IMR-90 (cell line): ENCODE results near the gene TEX264. TPM values are rescaled to one million over a fixed set of nuclear protein-coding genes. Genes with fewer than 3 reads are reported as not detected.

Experiments
- ATAC-seq: fragments of 200-7000 bp; cut with Tn5 transposase; 2 replicates; pipeline ENCODE4 v1.9.1; 2020; ENCODE audit warnings: low read depth, mild to moderate bottlenecking, moderate library complexity
- BruUV-seq: library from RNA; stranded (reverse); fragments of 400-500 nt; replicated peaks from 2 replicates; lab custom pipeline; 2021; lab: Mats Ljungman, UMichigan
- CTCF ChIA-PET: fragments of 300-600 bp; formaldehyde crosslinking; extraction: SDS; loops from one replicate; lab custom pipeline; 2021; ENCODE audit warnings: antibody characterized with exemption; lab: Yijun Ruan, JAX
- POLR2A ChIA-PET: fragments of 300-600 bp; sonication (Branson Sonifier 250); formaldehyde crosslinking; loops from one replicate; lab custom pipeline; 2022; ENCODE audit warnings: antibody characterized with exemption; ENCODE audit not compliant: unreplicated experiment; lab: Charles Lee
- DNase-seq: peaks from one replicate; pipeline ENCODE4 v3.0.0; 2013
- H2AFZ ChIP-seq: replicated peaks from 2 replicates; pipeline ENCODE3; 2013; ENCODE audit warnings: low read length, mild to moderate bottlenecking; ENCODE audit not compliant: poor library complexity
- H2AK5ac ChIP-seq: 2 replicates; pipeline ENCODE4 v1.6.1; 2013; ENCODE audit warnings: low read depth, low read length, inconsistent platforms
- H2AK9ac ChIP-seq: replicated peaks from 2 replicates; pipeline ENCODE3; 2013; ENCODE audit warnings: mild to moderate bottlenecking, low read depth, low read length, moderate library complexity; ENCODE audit not compliant: poor library complexity
- H2BK120ac ChIP-seq: 2 replicates; pipeline ENCODE4 v1.6.1; 2013; ENCODE audit warnings: low read depth, low read length, inconsistent platforms
- H2BK15ac ChIP-seq: 3 replicates; pipeline ENCODE4 v1.6.1; 2013; ENCODE audit warnings: low read depth, low read length, inconsistent platforms
- H2BK20ac ChIP-seq: 2 replicates; pipeline ENCODE4 v1.6.1; 2013; ENCODE audit warnings: low read depth, mild to moderate bottlenecking, inconsistent platforms, low read length, moderate library complexity
- H2BK5ac ChIP-seq: 2 replicates; pipeline ENCODE4 v1.6.1; 2013; ENCODE audit warnings: mild to moderate bottlenecking, low read depth, low read length, inconsistent platforms; ENCODE audit not compliant: poor library complexity, severe bottlenecking
- H3K14ac ChIP-seq: replicated peaks from 2 replicates; pipeline ENCODE4 v1.6.1; 2013; ENCODE audit warnings: low read depth, low read length, inconsistent platforms
- H3K18ac ChIP-seq: 2 replicates; pipeline ENCODE4 v1.6.1; 2013; ENCODE audit warnings: low read depth, low read length, control low read depth
- H3K23ac ChIP-seq: 2 replicates; pipeline ENCODE4 v1.6.1; 2013; ENCODE audit warnings: low read depth, low read length, inconsistent platforms
- H3K27ac ChIP-seq: 2 replicates; pipeline ENCODE4 v1.5.1; 2013; ENCODE audit warnings: mild to moderate bottlenecking, control low read depth, low read length; ENCODE audit not compliant: insufficient read depth
- H3K27me3 ChIP-seq: 2 replicates; pipeline ENCODE4 v1.6.1; 2013; ENCODE audit warnings: low read length; ENCODE audit not compliant: control insufficient read depth, insufficient read depth
- H3K36me3 ChIP-seq: 2 replicates; pipeline ENCODE4 v1.6.1; 2013; ENCODE audit warnings: low read length, mixed read lengths; ENCODE audit not compliant: control insufficient read depth, insufficient read depth
- H3K4ac ChIP-seq: 2 replicates; pipeline ENCODE4 v1.6.1; 2013; ENCODE audit warnings: low read depth, low read length, inconsistent platforms
- H3K4me1 ChIP-seq: 2 replicates; pipeline ENCODE4 v1.6.1; 2013; ENCODE audit warnings: low read length, mixed read lengths; ENCODE audit not compliant: control insufficient read depth, insufficient read depth
- H3K4me2 ChIP-seq: 2 replicates; pipeline ENCODE4 v1.6.1; 2013; ENCODE audit warnings: low read depth, mild to moderate bottlenecking, control low read depth, low read length, moderate library complexity
- H3K4me3 ChIP-seq: 2 replicates; pipeline ENCODE4 v1.5.1; 2013; ENCODE audit warnings: low read depth, mild to moderate bottlenecking, control low read depth, low read length, moderate library complexity; ENCODE audit not compliant: insufficient read depth
- H3K56ac ChIP-seq: 2 replicates; pipeline ENCODE4 v1.6.1; 2013; ENCODE audit warnings: low read length, inconsistent platforms; ENCODE audit not compliant: insufficient read depth; ENCODE audit errors: extremely low read depth
- H3K79me1 ChIP-seq, 2 experiments: 2 replicates each; pipeline ENCODE4 v1.6.1; 2013; ENCODE audit warnings: low read length in 2 of 2, inconsistent platforms in 1 of 2, low read depth in 1 of 2
- H3K9ac ChIP-seq: 2 replicates; pipeline ENCODE4 v1.6.1; 2013; ENCODE audit warnings: low read depth, low read length, control low read depth
- H3K9me1 ChIP-seq: 2 replicates; pipeline ENCODE4 v1.6.1; 2013; ENCODE audit warnings: low read length, inconsistent platforms; ENCODE audit not compliant: insufficient read depth
- H3K9me3 ChIP-seq: 2 replicates; pipeline ENCODE4 v1.6.1; 2013; ENCODE audit warnings: low read length; ENCODE audit not compliant: control insufficient read depth, insufficient read depth
- H4K20me1 ChIP-seq: 2 replicates; pipeline ENCODE4 v1.6.1; 2013; ENCODE audit warnings: low read length, inconsistent platforms; ENCODE audit not compliant: insufficient read depth
- H4K5ac ChIP-seq: 2 replicates; pipeline ENCODE4 v1.6.1; 2013; ENCODE audit warnings: mild to moderate bottlenecking, low read depth, low read length, control low read depth
- H4K8ac ChIP-seq, 2 experiments: 2 replicates each; pipeline ENCODE4 v1.6.1; 2013; ENCODE audit warnings: low read depth in 2 of 2, low read length in 2 of 2, control low read depth in 1 of 2, inconsistent platforms in 1 of 2
- H4K91ac ChIP-seq: 2 replicates; pipeline ENCODE4 v1.6.1; 2013; ENCODE audit warnings: low read depth, low read length, inconsistent platforms; ENCODE audit not compliant: insufficient read depth
- BHLHE40 ChIP-seq: fragments of 150-350 bp; IDR thresholded peaks from 2 replicates; pipeline ENCODE4 v1.6.1; 2016; ENCODE audit warnings: mild to moderate bottlenecking, low read depth, low read length
- CEBPB ChIP-seq: IDR thresholded peaks from 2 replicates; pipeline ENCODE4 v1.6.1; 2012; ENCODE audit warnings: low read depth, low read length, improper control_type of control experiment
- CHD1 ChIP-seq: IDR thresholded peaks from 2 replicates; pipeline ENCODE4 v1.6.1; 2012; ENCODE audit warnings: low read depth, low read length, improper control_type of control experiment
- FOS ChIP-seq: fragments of 150-350 bp; IDR thresholded peaks from 2 replicates; pipeline ENCODE4 v1.6.1; 2016; ENCODE audit warnings: low read depth, low read length
- MAFK ChIP-seq: IDR thresholded peaks from 2 replicates; pipeline ENCODE4 v1.6.1; 2012; ENCODE audit warnings: low read depth, low read length, improper control_type of control experiment
- MAZ ChIP-seq: IDR thresholded peaks from 2 replicates; pipeline ENCODE4 v1.6.1; 2012; ENCODE audit warnings: low read depth, mild to moderate bottlenecking, low read length, improper control_type of control experiment, moderate library complexity, borderline replicate concordance
- MXI1 ChIP-seq: IDR thresholded peaks from 2 replicates; pipeline ENCODE4 v1.6.1; 2012; ENCODE audit warnings: low read depth, mild to moderate bottlenecking, low read length, moderate library complexity, borderline replicate concordance
- NFE2L2 ChIP-seq: fragments of 150-350 bp; IDR thresholded peaks from 2 replicates; pipeline ENCODE4 v1.6.1; 2016; ENCODE audit warnings: low read depth, mild to moderate bottlenecking, low read length
- POLR2A ChIP-seq: IDR thresholded peaks from 2 replicates; pipeline ENCODE4 v1.6.1; 2012; ENCODE audit warnings: mild to moderate bottlenecking, low read depth, low read length
- RAD21 ChIP-seq: IDR thresholded peaks from 2 replicates; pipeline ENCODE4 v1.6.1; 2012; ENCODE audit warnings: low read length, improper control_type of control experiment
- RCOR1 ChIP-seq: IDR thresholded peaks from 2 replicates; pipeline ENCODE4 v1.6.1; 2012; ENCODE audit warnings: mild to moderate bottlenecking, low read length, improper control_type of control experiment; ENCODE audit not compliant: insufficient replicate concordance
- RFX5 ChIP-seq: IDR thresholded peaks from 2 replicates; pipeline ENCODE4 v1.8.0; 2012; ENCODE audit warnings: low read depth, mild to moderate bottlenecking, low read length, moderate library complexity
- SMC3 ChIP-seq: fragments of 150-350 bp; IDR thresholded peaks from 2 replicates; pipeline ENCODE4 v1.6.1; 2016; ENCODE audit warnings: low read depth, mild to moderate bottlenecking, antibody characterized with exemption, low read length, moderate library complexity
- WGBS, 2 experiments: methylation state at CpG; one replicate each; pipeline versions ENCODE4 v1.1.5 to v1.1.7; 2013; ENCODE audit warnings: missing lambda C conversion rate in 2 of 2; ENCODE audit not compliant: insufficient read length in 1 of 2; ENCODE audit errors: extremely low coverage in 2 of 2; 5-methylcytosine and 5-hydroxymethylcytosine counted together
- dilution Hi-C: fragments of 300-500 bp; cut with HindIII; formaldehyde crosslinking; loops from one replicate; pipeline ENCODE4 v1.14.3; 2018; ENCODE audit warnings: low sequenced_read_pairs; ENCODE audit not compliant: unreplicated experiment
- in situ Hi-C: fragments of 300-500 bp; cut with MboI; formaldehyde crosslinking; loops from 3 replicates; pipeline ENCODE4 v1.14.3; 2019; ENCODE audit warnings: low sequenced_read_pairs, inconsistent platforms, mixed read lengths
- intact Hi-C: fragments of 100-400 bp; cut with micrococcal nuclease; formaldehyde crosslinking; loops from 2 replicates; pipeline ENCODE4 v1.10.0; 2022
- polyA plus RNA-seq, 3 experiments: library from polyadenylated mRNA; depleted of rRNA; stranded (reverse); fragments of >200 nt; gene quantifications; 2 replicates each; pipeline ENCODE4 v1.2.3, GENCODE V29; 2012; ENCODE audit warnings: low replicate concordance in 1 of 3
- total RNA-seq: library from RNA; depleted of rRNA; stranded (reverse); fragments of >200 nt; gene quantifications from 2 replicates; pipeline ENCODE4 v1.2.3, GENCODE V29; 2012
- TF ChIP-seq, protein P1 (sequence below): fragments of 150-350 bp; IDR thresholded peaks from 2 replicates; pipeline ENCODE4 v1.6.1; 2016; ENCODE audit warnings: low read depth, mild to moderate bottlenecking, low read length, moderate library complexity, borderline replicate concordance
- TF ChIP-seq, protein P2 (sequence below): conservative IDR thresholded peaks from 2 replicates; pipeline ENCODE4 v1.5.1; 2012; ENCODE audit warnings: mild to moderate bottlenecking, low read depth, low read length, improper control_type of control experiment
- TF ChIP-seq, protein P3 (sequence below): fragments of 150-350 bp; IDR thresholded peaks from 2 replicates; pipeline ENCODE4 v1.6.1; 2017; ENCODE audit warnings: mild to moderate bottlenecking, antibody characterized with exemption, low read length, low read depth

Gene TEX264
- total and polyA plus RNA-seq, 2 of the 4 experiments (the other 2 are of a cell fraction), result 30.3 to 45.0 TPM

DNA sequence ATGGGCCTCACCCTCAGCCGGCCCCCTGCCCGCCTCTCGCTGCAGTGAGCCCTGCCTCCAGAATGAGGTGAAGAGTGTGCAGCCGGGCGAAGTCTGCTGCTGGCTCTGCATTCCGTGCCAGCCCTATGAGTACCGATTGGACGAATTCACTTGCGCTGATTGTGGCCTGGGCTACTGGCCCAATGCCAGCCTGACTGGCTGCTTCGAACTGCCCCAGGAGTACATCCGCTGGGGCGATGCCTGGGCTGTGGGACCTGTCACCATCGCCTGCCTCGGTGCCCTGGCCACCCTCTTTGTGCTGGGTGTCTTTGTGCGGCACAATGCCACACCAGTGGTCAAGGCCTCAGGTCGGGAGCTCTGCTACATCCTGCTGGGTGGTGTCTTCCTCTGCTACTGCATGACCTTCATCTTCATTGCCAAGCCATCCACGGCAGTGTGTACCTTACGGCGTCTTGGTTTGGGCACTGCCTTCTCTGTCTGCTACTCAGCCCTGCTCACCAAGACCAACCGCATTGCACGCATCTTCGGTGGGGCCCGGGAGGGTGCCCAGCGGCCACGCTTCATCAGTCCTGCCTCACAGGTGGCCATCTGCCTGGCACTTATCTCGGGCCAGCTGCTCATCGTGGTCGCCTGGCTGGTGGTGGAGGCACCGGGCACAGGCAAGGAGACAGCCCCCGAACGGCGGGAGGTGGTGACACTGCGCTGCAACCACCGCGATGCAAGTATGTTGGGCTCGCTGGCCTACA, 44.4 kb downstream of the TEX264 start:
- CTCF ChIA-PET, result no interaction called here
- WGBS, 2 experiments, result 89% methylated on average over 28 of the region's 36 CpGs; no CpG with 5 or more reads in 1 of the 2 experiments
- H3K9ac ChIP-seq, result no peak overlapping the region

More for the DNA sequence above, 44.4 kb downstream of the TEX264 start:
- in situ Hi-C loops (no loop called here), dilution Hi-C loops (no loop called here), intact Hi-C loops (no loop called here)
- Histone ChIP-seq H3K18ac (no peak overlapping the region), H2BK20ac (no peak overlapping the region), H4K8ac (no peak overlapping the region), H3K9me3 (no peaks in the 10 kb centered on the region), H2AK9ac (no peak overlapping the region), H3K4me2 (no peak overlapping the region), H3K27ac (no peak overlapping the region), H3K23ac (no peak overlapping the region), H2AK5ac (no peak overlapping the region), H4K20me1 (no peaks in the 10 kb centered on the region), H3K14ac (no peak overlapping the region), H3K56ac (no peak overlapping the region), H4K5ac (no peak overlapping the region), H3K4me3 (no peak overlapping the region), H3K27me3 (no peaks in the 10 kb centered on the region; the same call in 1 of the 2 replicates), H3K4ac (no peak overlapping the region), H3K9me1 (no peaks in the 10 kb centered on the region; the same call in 1 of the 2 replicates), H3K36me3 (no peaks in the 10 kb centered on the region), H2BK120ac (no peak overlapping the region), H4K91ac (no peak overlapping the region), H3K4me1 (no peaks in the 10 kb centered on the region), H2AFZ (no peak overlapping the region), H3K79me1 (no peaks in the 10 kb centered on the region), H2BK5ac (no peak overlapping the region), H2BK15ac (no peak overlapping the region)
- POLR2A ChIA-PET, result no interaction called here
- no TSS peak for BruUV-seq
- TF ChIP-seq MXI1, result no peak
- TF ChIP-seq, protein P1, sequence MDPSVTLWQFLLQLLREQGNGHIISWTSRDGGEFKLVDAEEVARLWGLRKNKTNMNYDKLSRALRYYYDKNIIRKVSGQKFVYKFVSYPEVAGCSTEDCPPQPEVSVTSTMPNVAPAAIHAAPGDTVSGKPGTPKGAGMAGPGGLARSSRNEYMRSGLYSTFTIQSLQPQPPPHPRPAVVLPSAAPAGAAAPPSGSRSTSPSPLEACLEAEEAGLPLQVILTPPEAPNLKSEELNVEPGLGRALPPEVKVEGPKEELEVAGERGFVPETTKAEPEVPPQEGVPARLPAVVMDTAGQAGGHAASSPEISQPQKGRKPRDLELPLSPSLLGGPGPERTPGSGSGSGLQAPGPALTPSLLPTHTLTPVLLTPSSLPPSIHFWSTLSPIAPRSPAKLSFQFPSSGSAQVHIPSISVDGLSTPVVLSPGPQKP, result no peak
- TF ChIP-seq, protein P2, sequence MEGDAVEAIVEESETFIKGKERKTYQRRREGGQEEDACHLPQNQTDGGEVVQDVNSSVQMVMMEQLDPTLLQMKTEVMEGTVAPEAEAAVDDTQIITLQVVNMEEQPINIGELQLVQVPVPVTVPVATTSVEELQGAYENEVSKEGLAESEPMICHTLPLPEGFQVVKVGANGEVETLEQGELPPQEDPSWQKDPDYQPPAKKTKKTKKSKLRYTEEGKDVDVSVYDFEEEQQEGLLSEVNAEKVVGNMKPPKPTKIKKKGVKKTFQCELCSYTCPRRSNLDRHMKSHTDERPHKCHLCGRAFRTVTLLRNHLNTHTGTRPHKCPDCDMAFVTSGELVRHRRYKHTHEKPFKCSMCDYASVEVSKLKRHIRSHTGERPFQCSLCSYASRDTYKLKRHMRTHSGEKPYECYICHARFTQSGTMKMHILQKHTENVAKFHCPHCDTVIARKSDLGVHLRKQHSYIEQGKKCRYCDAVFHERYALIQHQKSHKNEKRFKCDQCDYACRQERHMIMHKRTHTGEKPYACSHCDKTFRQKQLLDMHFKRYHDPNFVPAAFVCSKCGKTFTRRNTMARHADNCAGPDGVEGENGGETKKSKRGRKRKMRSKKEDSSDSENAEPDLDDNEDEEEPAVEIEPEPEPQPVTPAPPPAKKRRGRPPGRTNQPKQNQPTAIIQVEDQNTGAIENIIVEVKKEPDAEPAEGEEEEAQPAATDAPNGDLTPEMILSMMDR, result no peak
- TF ChIP-seq, protein P3, sequence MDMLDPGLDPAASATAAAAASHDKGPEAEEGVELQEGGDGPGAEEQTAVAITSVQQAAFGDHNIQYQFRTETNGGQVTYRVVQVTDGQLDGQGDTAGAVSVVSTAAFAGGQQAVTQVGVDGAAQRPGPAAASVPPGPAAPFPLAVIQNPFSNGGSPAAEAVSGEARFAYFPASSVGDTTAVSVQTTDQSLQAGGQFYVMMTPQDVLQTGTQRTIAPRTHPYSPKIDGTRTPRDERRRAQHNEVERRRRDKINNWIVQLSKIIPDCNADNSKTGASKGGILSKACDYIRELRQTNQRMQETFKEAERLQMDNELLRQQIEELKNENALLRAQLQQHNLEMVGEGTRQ, result no peak
- TF ChIP-seq RFX5, result no peak
- TF ChIP-seq CHD1, result no peak
- TF ChIP-seq MAFK, result no peak
- TF ChIP-seq NFE2L2, result no peak
- TF ChIP-seq CEBPB, result no peak
- no peak for TF ChIP-seq BHLHE40
- TF ChIP-seq SMC3, result no peak
- TF ChIP-seq RAD21, result no peak
- no peak for TF ChIP-seq POLR2A
- TF ChIP-seq MAZ, result no peak
- no peak for TF ChIP-seq RCOR1
- TF ChIP-seq FOS, result no peak
- DNase-seq (no peak), ATAC-seq (no peak)
